HG03439 (cell line): ENCODE results near the gene BABAM2.

Source experiments
- ATAC-seq: cut with Tn5 transposase; IDR thresholded peaks from one replicate; pipeline ENCODE4 v1.9.1; 2021; ENCODE audit warnings: mild to moderate bottlenecking, moderate library complexity; ENCODE audit not compliant: unreplicated experiment

The BABAM2 gene

GRCh38 chr2:28150236-28150915 lies 259.8 kb downstream of the BABAM2 start:
- no peak for ATAC-seq

- no peak for ATAC-seq
Measured at GRCh38 chr2:28150994-28151393, 260.5 kb downstream of the BABAM2 start.

GRCh38 chr2:28152585-28153280 lies 262.2 kb downstream of the BABAM2 start:
- no peak for ATAC-seq

- ATAC-seq, result no peak
Measured at GRCh38 chr2:28153851-28154250, 263.3 kb downstream of the BABAM2 start.

GRCh38 chr2:28155086-28155485 lies 264.6 kb downstream of the BABAM2 start:
- no peak for ATAC-seq

GRCh38 chr2:28155627-28156026 lies 265.1 kb downstream of the BABAM2 start:
- no peak for ATAC-seq

- ATAC-seq, result no peak
Measured at GRCh38 chr2:28158791-28159190, 268.3 kb downstream of the BABAM2 start.

- no peak for ATAC-seq
Measured at GRCh38 chr2:28160986-28161425, 270.5 kb downstream of the BABAM2 start.

- ATAC-seq, result no peak
Measured at GRCh38 chr2:28161466-28161865, 270.9 kb downstream of the BABAM2 start.

GRCh38 chr2:28162564-28162963 lies 272.0 kb downstream of the BABAM2 start:
- ATAC-seq, result no peak

- ATAC-seq, result no peak
Measured at GRCh38 chr2:28163028-28163427, 272.5 kb downstream of the BABAM2 start.

GRCh38 chr2:28163627-28164279 lies 273.2 kb downstream of the BABAM2 start:
- ATAC-seq, result no peak

GRCh38 chr2:28164280-28164801 lies 273.8 kb downstream of the BABAM2 start:
- no peak for ATAC-seq

GRCh38 chr2:28165087-28165635 lies 274.6 kb downstream of the BABAM2 start:
- ATAC-seq, result no peak

- no peak for ATAC-seq
Measured at GRCh38 chr2:28166956-28167355, 276.4 kb downstream of the BABAM2 start.

GRCh38 chr2:28168376-28168775 lies 277.8 kb downstream of the BABAM2 start:
- ATAC-seq, result no peak

GRCh38 chr2:28169492-28169891 lies 279.0 kb downstream of the BABAM2 start:
- no peak for ATAC-seq

GRCh38 chr2:28172114-28172898 lies 281.8 kb downstream of the BABAM2 start:
- no peak for ATAC-seq

- no peak for ATAC-seq
Measured at GRCh38 chr2:28173377-28173776, 282.8 kb downstream of the BABAM2 start.

- no peak for ATAC-seq
Measured at GRCh38 chr2:28174211-28174610, 283.7 kb downstream of the BABAM2 start.

GRCh38 chr2:28175028-28175427 lies 284.5 kb downstream of the BABAM2 start:
- no peak for ATAC-seq
